DMS 273 treated with DMSO at 0.1 percent for 48 hours (cell line): ENCODE data around the gene ACVR1C.

ENCODE experiments used
- DNase-seq: peaks from one replicate; lab custom pipeline; 2025; lab: John Stamatoyannopoulos, UW

ACVR1C gene

DNA sequence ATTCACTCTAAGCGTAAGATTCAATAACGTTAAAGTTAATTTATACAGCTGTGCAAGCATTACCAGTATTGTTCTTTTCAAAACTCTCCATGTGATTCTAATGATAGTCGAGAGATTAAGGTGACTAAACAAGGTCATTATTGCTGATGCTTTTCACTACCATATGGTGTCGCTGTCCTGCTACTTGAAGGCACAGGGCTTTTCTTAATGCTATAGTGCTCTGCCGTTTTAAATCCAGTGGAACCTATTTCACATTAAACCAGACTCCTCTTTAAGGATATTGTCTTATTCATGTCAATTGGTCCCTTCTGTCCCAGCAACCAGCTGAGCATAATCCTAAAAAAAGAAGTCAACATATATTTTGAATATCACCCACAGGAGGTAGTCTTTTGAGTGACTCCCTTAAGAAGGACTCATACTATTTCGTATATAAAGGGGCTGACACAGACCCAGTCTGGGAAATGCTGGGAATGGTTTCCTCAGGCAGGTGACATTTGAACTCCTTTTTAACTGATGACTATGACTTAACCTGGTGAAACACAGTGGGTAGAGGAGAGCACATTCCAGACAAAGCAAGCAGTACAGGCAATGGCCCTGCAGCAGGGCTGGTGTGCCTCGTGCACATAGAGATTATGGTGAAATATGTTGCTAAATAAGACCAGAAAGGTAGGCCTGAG is 130.9 kb downstream of the ACVR1C start:
- DNase-seq, result peak; percentile 63

DNA sequence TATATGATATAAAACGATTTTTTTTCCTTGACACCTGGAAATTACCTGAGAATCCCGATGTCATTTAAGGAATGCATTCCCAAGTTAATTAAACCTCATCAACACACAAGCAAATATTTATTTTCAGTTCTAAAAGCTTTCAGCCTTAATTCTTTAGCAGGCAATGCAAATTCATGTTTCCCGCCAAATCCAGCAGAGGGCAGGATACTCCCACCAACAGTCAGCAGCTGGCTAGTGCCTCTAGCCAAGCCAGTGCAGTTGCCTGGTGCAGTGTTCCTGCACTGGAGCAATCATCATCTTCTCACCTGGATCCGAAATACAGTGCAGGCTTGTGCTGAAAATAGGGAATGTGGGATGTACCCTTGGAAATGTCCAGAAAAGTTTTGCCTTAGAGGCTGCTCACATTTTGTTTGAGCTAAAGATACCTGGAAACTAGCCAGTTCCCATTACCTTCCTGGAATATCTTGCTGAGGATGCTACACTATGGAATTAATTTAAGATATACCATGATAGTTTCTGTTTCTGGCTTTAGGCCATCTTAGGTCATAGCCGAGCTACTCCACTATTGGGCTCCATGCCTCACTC is 136.4 kb downstream of the ACVR1C start:
- DNase-seq, result peak; percentile 10

DNA sequence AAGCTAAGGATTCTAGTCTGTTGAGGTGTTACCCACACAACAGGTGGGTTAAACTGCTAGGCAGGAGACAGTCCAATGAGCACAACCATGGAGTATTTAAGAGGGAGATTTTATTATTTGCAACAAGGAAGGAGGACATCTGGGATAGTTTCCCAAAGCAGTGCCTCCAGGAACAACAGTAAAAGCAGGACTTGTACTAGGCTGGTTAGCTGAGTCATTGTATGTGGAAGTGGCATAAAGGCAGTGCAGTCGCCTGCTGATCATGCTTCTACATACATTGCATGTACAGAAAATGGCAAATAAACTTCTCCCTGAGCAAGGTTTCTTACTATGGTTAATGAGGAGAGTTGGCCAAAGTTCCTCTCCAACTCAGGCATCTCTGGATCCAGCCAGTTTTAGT is 138.7 kb downstream of the ACVR1C start:
- DNase-seq, result no peak

DNA sequence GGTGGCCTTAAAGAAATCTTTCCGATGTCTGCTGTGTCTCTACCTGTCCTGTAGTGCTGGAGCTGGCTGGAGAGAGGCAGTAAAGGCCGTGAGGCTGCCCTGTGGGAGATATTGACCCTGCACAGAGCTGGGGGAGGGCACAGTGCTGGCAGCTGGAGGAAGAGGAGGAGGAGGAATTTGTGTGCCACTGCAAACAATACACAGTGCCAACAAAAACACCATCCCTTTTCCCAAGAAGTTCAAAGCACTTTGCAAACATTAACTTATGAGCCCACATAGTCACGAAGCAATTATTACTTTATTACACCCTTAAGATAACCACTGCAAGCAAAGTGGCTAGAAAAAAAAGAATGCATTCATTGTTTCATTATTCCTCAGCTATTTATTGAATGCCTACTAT is 139.8 kb downstream of the ACVR1C start:
- DNase-seq, result no peak

DNA sequence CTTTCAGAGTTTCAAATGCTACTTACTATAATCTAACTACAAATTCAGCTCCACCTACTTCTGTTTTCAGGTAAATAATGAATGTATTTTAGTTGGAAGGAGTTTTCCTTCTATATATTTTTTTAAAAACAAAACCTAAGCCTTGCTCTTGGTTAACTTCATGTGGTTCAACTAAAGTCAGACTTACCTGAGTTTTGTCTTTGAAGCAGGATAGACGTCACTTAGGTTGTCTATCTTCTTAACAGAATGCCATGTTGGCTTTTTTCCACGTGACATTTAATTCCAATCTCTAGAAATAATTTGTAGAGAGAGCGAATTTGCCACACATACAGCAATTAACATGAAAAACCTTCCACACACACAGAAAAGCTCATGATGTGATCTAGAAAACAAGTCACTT is 140.9 kb downstream of the ACVR1C start:
- no peak for DNase-seq

DNA sequence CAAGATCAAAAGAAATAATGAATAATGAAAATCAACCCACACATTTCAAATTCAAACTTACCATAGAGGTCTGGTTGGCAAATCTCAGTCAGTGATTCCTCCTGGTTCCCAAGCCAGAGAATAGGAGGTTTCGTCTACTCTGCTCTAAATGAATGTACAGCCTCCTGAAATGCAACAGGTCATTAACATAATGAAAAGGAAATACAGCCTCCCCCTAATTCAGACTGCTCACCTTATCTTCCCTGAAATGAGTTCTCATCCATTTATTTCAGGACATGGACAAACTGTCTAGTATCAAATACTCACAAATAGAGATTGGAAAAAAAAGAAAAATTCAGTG is 141.4 kb downstream of the ACVR1C start:
- no peak for DNase-seq

DNA sequence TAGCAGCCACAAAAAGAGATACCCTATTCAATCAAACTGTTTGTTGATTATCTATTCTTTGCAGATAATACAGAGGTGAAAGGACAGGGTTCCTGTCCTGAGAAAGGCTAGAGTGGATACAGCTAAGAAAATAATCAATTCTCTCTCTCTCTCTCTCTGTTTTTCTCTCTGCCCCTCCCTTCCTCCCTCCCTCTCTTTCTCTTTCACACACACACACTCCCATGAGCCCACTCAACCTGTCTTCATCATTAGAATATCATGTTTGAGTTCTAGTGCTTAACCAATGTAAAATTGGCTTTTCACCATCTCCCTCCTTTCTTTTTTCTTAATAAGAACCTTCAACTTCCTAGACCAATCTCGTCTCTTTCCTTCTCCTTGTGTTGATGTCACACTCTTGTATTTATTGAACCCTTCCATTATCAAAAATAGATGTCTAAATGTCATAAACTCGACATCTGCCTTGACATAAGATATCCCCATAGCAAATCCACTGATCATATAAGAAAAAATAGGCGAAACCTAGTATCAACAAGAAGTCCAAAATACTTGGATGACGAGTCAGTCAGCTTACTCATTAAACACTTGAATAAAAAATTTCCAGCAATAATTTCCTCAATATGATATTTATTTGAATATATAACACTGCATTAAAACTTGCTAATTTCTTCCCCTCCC is 141.9 kb downstream of the ACVR1C start:
- DNase-seq, result no peak

DNA sequence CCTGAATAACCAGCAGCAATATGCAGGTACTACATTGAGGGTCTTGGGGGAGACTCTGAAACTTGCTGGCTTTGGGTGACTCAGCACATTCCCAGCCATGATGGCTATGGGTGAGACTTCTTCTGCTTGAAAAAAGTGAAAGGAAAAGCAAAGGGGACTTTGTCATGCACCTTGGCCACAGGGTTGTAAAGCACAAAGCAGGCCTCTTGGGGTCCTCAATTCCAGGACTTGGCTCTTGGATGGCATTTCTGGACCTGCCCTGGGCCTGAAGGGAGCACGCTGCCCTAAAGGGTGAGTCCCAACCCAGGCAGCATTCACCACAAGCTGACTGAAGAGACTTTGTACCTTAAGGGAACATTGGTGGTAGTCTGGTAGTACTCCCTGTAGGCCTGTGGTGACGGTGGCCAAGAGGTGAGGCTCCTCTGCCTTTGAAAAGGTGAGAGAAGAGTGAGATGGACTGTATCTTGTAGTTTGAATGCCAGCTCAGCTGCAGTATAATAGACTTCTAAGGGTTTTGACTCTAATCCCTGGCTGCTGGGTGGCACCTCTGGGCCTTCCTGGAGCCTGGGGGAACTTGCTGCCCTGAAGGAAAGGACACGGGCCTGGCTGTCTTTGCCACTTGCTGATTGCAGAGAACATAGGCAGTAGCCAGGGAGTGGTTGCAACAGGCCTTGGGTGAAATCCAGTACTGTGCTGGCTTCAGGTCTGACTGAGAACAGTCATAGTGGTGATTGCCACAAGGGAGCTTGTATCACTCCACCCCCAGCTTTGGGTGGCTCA is 148.3 kb downstream of the ACVR1C start:
- DNase-seq, result no peak

DNA sequence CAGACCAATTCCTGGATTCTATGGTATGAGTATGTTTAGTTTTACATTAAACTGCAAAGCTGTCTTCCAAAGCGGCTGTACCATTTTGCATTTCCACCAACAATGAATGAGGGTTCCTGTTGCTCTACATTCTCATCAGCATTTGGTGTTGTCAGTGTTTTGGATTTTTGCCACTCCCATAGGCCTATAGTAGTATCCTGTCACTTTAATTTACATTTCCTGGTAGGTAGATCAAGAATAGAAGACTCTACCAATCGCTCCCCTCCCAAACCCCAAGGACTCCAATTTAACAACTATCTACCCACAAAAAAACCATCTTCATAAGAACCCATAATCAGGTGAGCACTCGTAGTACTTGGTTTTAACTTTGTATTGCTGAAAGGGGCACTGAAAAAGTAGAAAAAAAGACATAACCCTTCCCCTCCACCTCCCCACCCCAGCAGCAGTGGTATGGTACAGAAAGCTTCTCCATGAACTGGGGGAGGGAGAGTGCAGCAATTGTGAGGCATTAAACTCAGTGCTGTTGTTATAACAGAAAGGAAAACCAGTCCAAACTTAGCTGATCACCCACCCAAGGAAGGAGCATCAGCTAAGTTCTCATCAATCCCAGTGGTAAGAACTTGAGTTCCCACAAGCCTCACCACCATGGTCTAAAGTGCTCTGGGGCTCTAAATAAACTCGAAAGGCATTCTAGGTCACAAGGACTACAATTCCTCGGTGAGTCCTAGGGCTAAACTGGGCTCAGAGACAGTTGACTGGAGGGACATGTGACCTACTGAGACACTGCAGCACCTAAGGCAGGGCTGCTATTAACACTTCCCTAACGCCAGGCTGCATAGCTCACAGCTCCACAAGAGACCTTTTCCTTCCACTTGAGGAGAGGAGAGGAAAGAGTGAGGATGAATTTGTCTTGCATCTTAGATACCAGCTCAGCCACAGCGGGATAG is 149.3 kb downstream of the ACVR1C start:
- no peak for DNase-seq

DNA sequence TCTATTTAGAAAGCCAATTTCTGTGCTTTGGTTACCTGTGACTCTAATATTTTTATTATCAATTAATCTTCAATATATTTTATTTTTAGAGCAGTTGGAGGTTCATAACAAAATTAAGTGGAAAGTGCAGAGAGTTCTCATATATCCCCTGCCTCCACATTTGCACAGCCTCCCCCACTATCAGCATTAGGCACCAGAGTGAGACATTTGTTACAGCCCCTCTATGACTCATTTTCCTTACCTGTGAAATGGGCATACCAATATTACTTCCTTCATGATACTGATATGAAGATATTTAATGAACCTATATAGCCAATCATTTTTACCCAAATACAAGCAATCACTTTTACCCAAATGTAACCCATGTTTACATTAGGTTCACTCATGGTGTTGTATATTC is 150.7 kb downstream of the ACVR1C start:
- DNase-seq, result no peak

DNA sequence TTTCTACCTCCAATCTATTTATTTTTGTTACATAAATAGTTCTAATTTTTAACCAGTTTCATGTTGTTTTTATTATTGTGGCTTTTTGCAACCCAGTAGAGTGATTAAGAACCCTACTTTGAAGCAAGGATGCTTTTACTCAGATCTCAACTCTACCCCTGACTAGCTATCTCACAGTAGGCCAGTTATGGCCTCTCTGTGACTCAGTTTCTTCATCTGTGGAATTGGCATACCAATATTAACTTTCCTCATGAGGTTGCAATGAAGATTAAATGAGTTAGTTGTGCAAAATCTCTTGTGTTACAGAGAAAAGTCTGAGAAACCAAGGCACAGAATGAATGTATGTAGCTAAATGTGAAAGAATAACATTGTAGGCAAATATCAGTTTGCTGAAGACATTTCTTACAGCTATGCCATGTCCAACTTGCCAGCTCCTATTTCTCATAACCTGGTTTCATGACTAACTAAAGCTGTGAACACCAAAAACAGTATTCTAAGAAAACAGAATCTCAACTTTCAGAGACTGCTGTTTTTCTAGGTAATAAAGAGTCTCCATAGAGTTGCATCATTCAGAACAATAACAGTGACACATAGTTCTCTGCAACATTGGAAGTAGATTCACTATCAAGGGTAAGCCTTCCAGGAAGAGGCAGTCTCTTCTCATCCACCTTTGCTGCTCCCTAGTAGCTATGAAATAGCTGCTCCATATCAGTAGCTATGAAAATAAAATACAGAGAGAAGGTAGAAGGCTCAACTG is 151.5 kb downstream of the ACVR1C start:
- no peak for DNase-seq
